Sigmoid colon (tissue), 4 donors: Measurements from ENCODE around the gene FOLR1.
"Not testable (repeated sequence)": the region's sequence is repeated elsewhere in the genome, so short reads cannot be mapped to it uniquely, and the experiment has no call there.

Source experiments
- EP300 ChIP-seq, 4 donors: sonication (generic); formaldehyde crosslinking; IDR thresholded peaks; one replicate each; pipeline ENCODE4 v1.6.1; 2017; ENCODE audit warnings: antibody characterized with exemption in 4 of 4
- POLR2A ChIP-seq, 2 donors: fragments of 450-650 bp; IDR thresholded peaks; one replicate each; pipeline ENCODE4 v1.6.1; 2016; ENCODE audit warnings: antibody characterized with exemption in 2 of 2, mild to moderate bottlenecking in 2 of 2, moderate library complexity in 2 of 2
- POLR2AphosphoS5 ChIP-seq, 4 donors: sonication (generic); formaldehyde crosslinking; IDR thresholded peaks; one replicate each; pipeline ENCODE4 v1.6.1; 2017; ENCODE audit warnings: antibody characterized with exemption in 4 of 4
- TF ChIP-seq, protein P1 (sequence below), 4 experiments: fragments of 450-650 bp in 3 of 4; fragments of 200-600 bp in 1 of 4; IDR thresholded peaks; one replicate each; pipeline ENCODE4 v1.5.1; 2016 to 2019; ENCODE audit warnings: antibody characterized with exemption in 4 of 4, mild to moderate bottlenecking in 3 of 4, moderate library complexity in 2 of 4

DNA sequence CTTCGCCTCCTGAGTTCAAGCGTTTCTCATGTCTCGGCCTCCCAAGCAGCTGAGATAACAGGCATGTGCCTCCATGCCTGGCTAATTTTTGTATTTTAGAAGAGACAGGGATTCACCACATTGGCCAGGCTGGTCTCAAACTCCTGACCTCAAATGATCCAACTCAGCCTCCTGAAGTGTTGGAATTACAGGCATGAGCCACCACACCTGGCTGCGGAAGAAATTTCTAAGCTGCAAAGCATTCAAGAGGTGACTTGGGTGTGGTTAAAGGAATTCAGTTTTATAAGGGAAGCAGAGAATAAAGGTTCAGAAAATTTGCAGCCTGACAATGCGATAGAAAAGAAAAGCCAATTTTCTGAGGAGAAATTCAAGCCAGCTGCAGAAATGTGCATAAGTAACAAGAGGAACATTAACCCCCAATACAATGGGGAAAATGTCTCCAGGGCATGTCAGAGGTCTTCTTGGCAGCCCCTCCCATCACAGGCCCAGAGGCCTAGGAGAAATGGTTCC, 22.8 kb upstream of the FOLR1 start:
- TF ChIP-seq, protein P1, sequence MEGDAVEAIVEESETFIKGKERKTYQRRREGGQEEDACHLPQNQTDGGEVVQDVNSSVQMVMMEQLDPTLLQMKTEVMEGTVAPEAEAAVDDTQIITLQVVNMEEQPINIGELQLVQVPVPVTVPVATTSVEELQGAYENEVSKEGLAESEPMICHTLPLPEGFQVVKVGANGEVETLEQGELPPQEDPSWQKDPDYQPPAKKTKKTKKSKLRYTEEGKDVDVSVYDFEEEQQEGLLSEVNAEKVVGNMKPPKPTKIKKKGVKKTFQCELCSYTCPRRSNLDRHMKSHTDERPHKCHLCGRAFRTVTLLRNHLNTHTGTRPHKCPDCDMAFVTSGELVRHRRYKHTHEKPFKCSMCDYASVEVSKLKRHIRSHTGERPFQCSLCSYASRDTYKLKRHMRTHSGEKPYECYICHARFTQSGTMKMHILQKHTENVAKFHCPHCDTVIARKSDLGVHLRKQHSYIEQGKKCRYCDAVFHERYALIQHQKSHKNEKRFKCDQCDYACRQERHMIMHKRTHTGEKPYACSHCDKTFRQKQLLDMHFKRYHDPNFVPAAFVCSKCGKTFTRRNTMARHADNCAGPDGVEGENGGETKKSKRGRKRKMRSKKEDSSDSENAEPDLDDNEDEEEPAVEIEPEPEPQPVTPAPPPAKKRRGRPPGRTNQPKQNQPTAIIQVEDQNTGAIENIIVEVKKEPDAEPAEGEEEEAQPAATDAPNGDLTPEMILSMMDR (IDR thresholded peaks at IDR 0.05) = not testable (repeated sequence)
- not testable (repeated sequence) for TF ChIP-seq POLR2A, POLR2AphosphoS5, EP300 (IDR thresholded peaks at IDR 0.05)
